IMR-90 (cell line): ENCODE data around the gene PRKCB. TPM values are rescaled to one million over a fixed set of nuclear protein-coding genes. Genes with fewer than 3 reads are reported as not detected.

Source experiments
- ATAC-seq: fragments of 200-7000 bp; cut with Tn5 transposase; 2 replicates; pipeline ENCODE4 v1.9.1; 2020; ENCODE audit warnings: low read depth, mild to moderate bottlenecking, moderate library complexity
- BruUV-seq: library from RNA; stranded (reverse); fragments of 400-500 nt; replicated peaks from 2 replicates; lab custom pipeline; 2021; lab: Mats Ljungman, UMichigan
- CTCF ChIA-PET: fragments of 300-600 bp; formaldehyde crosslinking; extraction: SDS; loops from one replicate; lab custom pipeline; 2021; ENCODE audit warnings: antibody characterized with exemption; lab: Yijun Ruan, JAX
- POLR2A ChIA-PET: fragments of 300-600 bp; sonication (Branson Sonifier 250); formaldehyde crosslinking; loops from one replicate; lab custom pipeline; 2022; ENCODE audit warnings: antibody characterized with exemption; ENCODE audit not compliant: unreplicated experiment; lab: Charles Lee
- DNase-seq: peaks from one replicate; pipeline ENCODE4 v3.0.0; 2013
- H2AFZ ChIP-seq: replicated peaks from 2 replicates; pipeline ENCODE3; 2013; ENCODE audit warnings: low read length, mild to moderate bottlenecking; ENCODE audit not compliant: poor library complexity
- H2AK5ac ChIP-seq: 2 replicates; pipeline ENCODE4 v1.6.1; 2013; ENCODE audit warnings: low read depth, low read length, inconsistent platforms
- H2AK9ac ChIP-seq: replicated peaks from 2 replicates; pipeline ENCODE3; 2013; ENCODE audit warnings: mild to moderate bottlenecking, low read depth, low read length, moderate library complexity; ENCODE audit not compliant: poor library complexity
- H2BK120ac ChIP-seq: 2 replicates; pipeline ENCODE4 v1.6.1; 2013; ENCODE audit warnings: low read depth, low read length, inconsistent platforms
- H2BK15ac ChIP-seq: 3 replicates; pipeline ENCODE4 v1.6.1; 2013; ENCODE audit warnings: low read depth, low read length, inconsistent platforms
- H2BK20ac ChIP-seq: 2 replicates; pipeline ENCODE4 v1.6.1; 2013; ENCODE audit warnings: low read depth, mild to moderate bottlenecking, inconsistent platforms, low read length, moderate library complexity
- H2BK5ac ChIP-seq: 2 replicates; pipeline ENCODE4 v1.6.1; 2013; ENCODE audit warnings: mild to moderate bottlenecking, low read depth, low read length, inconsistent platforms; ENCODE audit not compliant: poor library complexity, severe bottlenecking
- H3K14ac ChIP-seq: replicated peaks from 2 replicates; pipeline ENCODE4 v1.6.1; 2013; ENCODE audit warnings: low read depth, low read length, inconsistent platforms
- H3K18ac ChIP-seq: 2 replicates; pipeline ENCODE4 v1.6.1; 2013; ENCODE audit warnings: low read depth, low read length, control low read depth
- H3K23ac ChIP-seq: 2 replicates; pipeline ENCODE4 v1.6.1; 2013; ENCODE audit warnings: low read depth, low read length, inconsistent platforms
- H3K27ac ChIP-seq: 2 replicates; pipeline ENCODE4 v1.5.1; 2013; ENCODE audit warnings: mild to moderate bottlenecking, control low read depth, low read length; ENCODE audit not compliant: insufficient read depth
- H3K27me3 ChIP-seq: 2 replicates; pipeline ENCODE4 v1.6.1; 2013; ENCODE audit warnings: low read length; ENCODE audit not compliant: control insufficient read depth, insufficient read depth
- H3K36me3 ChIP-seq: 2 replicates; pipeline ENCODE4 v1.6.1; 2013; ENCODE audit warnings: low read length, mixed read lengths; ENCODE audit not compliant: control insufficient read depth, insufficient read depth
- H3K4ac ChIP-seq: 2 replicates; pipeline ENCODE4 v1.6.1; 2013; ENCODE audit warnings: low read depth, low read length, inconsistent platforms
- H3K4me1 ChIP-seq: 2 replicates; pipeline ENCODE4 v1.6.1; 2013; ENCODE audit warnings: low read length, mixed read lengths; ENCODE audit not compliant: control insufficient read depth, insufficient read depth
- H3K4me2 ChIP-seq: 2 replicates; pipeline ENCODE4 v1.6.1; 2013; ENCODE audit warnings: low read depth, mild to moderate bottlenecking, control low read depth, low read length, moderate library complexity
- H3K4me3 ChIP-seq: 2 replicates; pipeline ENCODE4 v1.5.1; 2013; ENCODE audit warnings: low read depth, mild to moderate bottlenecking, control low read depth, low read length, moderate library complexity; ENCODE audit not compliant: insufficient read depth
- H3K56ac ChIP-seq: 2 replicates; pipeline ENCODE4 v1.6.1; 2013; ENCODE audit warnings: low read length, inconsistent platforms; ENCODE audit not compliant: insufficient read depth; ENCODE audit errors: extremely low read depth
- H3K79me1 ChIP-seq, 2 experiments: 2 replicates each; pipeline ENCODE4 v1.6.1; 2013; ENCODE audit warnings: low read length in 2 of 2, inconsistent platforms in 1 of 2, low read depth in 1 of 2
- H3K9ac ChIP-seq: 2 replicates; pipeline ENCODE4 v1.6.1; 2013; ENCODE audit warnings: low read depth, low read length, control low read depth
- H3K9me1 ChIP-seq: 2 replicates; pipeline ENCODE4 v1.6.1; 2013; ENCODE audit warnings: low read length, inconsistent platforms; ENCODE audit not compliant: insufficient read depth
- H3K9me3 ChIP-seq: 2 replicates; pipeline ENCODE4 v1.6.1; 2013; ENCODE audit warnings: low read length; ENCODE audit not compliant: control insufficient read depth, insufficient read depth
- H4K20me1 ChIP-seq: 2 replicates; pipeline ENCODE4 v1.6.1; 2013; ENCODE audit warnings: low read length, inconsistent platforms; ENCODE audit not compliant: insufficient read depth
- H4K5ac ChIP-seq: 2 replicates; pipeline ENCODE4 v1.6.1; 2013; ENCODE audit warnings: mild to moderate bottlenecking, low read depth, low read length, control low read depth
- H4K8ac ChIP-seq, 2 experiments: 2 replicates each; pipeline ENCODE4 v1.6.1; 2013; ENCODE audit warnings: low read depth in 2 of 2, low read length in 2 of 2, control low read depth in 1 of 2, inconsistent platforms in 1 of 2
- H4K91ac ChIP-seq: 2 replicates; pipeline ENCODE4 v1.6.1; 2013; ENCODE audit warnings: low read depth, low read length, inconsistent platforms; ENCODE audit not compliant: insufficient read depth
- BHLHE40 ChIP-seq: fragments of 150-350 bp; IDR thresholded peaks from 2 replicates; pipeline ENCODE4 v1.6.1; 2016; ENCODE audit warnings: mild to moderate bottlenecking, low read depth, low read length
- CTCF ChIP-seq: conservative IDR thresholded peaks from 2 replicates; pipeline ENCODE4 v1.5.1; 2012; ENCODE audit warnings: mild to moderate bottlenecking, low read depth, low read length, improper control_type of control experiment
- ELK1 ChIP-seq: fragments of 150-350 bp; IDR thresholded peaks from 2 replicates; pipeline ENCODE4 v1.6.1; 2016; ENCODE audit warnings: low read depth, mild to moderate bottlenecking, low read length, moderate library complexity, borderline replicate concordance
- FOS ChIP-seq: fragments of 150-350 bp; IDR thresholded peaks from 2 replicates; pipeline ENCODE4 v1.6.1; 2016; ENCODE audit warnings: low read depth, low read length
- MAFK ChIP-seq: IDR thresholded peaks from 2 replicates; pipeline ENCODE4 v1.6.1; 2012; ENCODE audit warnings: low read depth, low read length, improper control_type of control experiment
- MAZ ChIP-seq: IDR thresholded peaks from 2 replicates; pipeline ENCODE4 v1.6.1; 2012; ENCODE audit warnings: low read depth, mild to moderate bottlenecking, low read length, improper control_type of control experiment, moderate library complexity, borderline replicate concordance
- MXI1 ChIP-seq: IDR thresholded peaks from 2 replicates; pipeline ENCODE4 v1.6.1; 2012; ENCODE audit warnings: low read depth, mild to moderate bottlenecking, low read length, moderate library complexity, borderline replicate concordance
- POLR2A ChIP-seq: IDR thresholded peaks from 2 replicates; pipeline ENCODE4 v1.6.1; 2012; ENCODE audit warnings: mild to moderate bottlenecking, low read depth, low read length
- RCOR1 ChIP-seq: IDR thresholded peaks from 2 replicates; pipeline ENCODE4 v1.6.1; 2012; ENCODE audit warnings: mild to moderate bottlenecking, low read length, improper control_type of control experiment; ENCODE audit not compliant: insufficient replicate concordance
- RFX5 ChIP-seq: IDR thresholded peaks from 2 replicates; pipeline ENCODE4 v1.8.0; 2012; ENCODE audit warnings: low read depth, mild to moderate bottlenecking, low read length, moderate library complexity
- USF2 ChIP-seq: fragments of 150-350 bp; IDR thresholded peaks from 2 replicates; pipeline ENCODE4 v1.6.1; 2017; ENCODE audit warnings: mild to moderate bottlenecking, antibody characterized with exemption, low read length, low read depth
- WGBS, 2 experiments: methylation state at CpG; one replicate each; pipeline versions ENCODE4 v1.1.5 to v1.1.7; 2013; ENCODE audit warnings: missing lambda C conversion rate in 2 of 2; ENCODE audit not compliant: insufficient read length in 1 of 2; ENCODE audit errors: extremely low coverage in 2 of 2; 5-methylcytosine and 5-hydroxymethylcytosine counted together
- dilution Hi-C: fragments of 300-500 bp; cut with HindIII; formaldehyde crosslinking; loops from one replicate; pipeline ENCODE4 v1.14.3; 2018; ENCODE audit warnings: low sequenced_read_pairs; ENCODE audit not compliant: unreplicated experiment
- in situ Hi-C: fragments of 300-500 bp; cut with MboI; formaldehyde crosslinking; loops from 3 replicates; pipeline ENCODE4 v1.14.3; 2019; ENCODE audit warnings: low sequenced_read_pairs, inconsistent platforms, mixed read lengths
- intact Hi-C: fragments of 100-400 bp; cut with micrococcal nuclease; formaldehyde crosslinking; loops from 2 replicates; pipeline ENCODE4 v1.10.0; 2022
- polyA plus RNA-seq, 3 experiments: library from polyadenylated mRNA; depleted of rRNA; stranded (reverse); fragments of >200 nt; gene quantifications; 2 replicates each; pipeline ENCODE4 v1.2.3, GENCODE V29; 2012; ENCODE audit warnings: low replicate concordance in 1 of 3
- total RNA-seq: library from RNA; depleted of rRNA; stranded (reverse); fragments of >200 nt; gene quantifications from 2 replicates; pipeline ENCODE4 v1.2.3, GENCODE V29; 2012

The PRKCB gene
- total and polyA plus RNA-seq, 2 of the 4 experiments (the other 2 are of a cell fraction): under 0.01 TPM; not detected in 1

GRCh38 chr16:24023621-24024020 lies 187.8 kb downstream of the PRKCB start:
- H3K27ac ChIP-seq: no peak overlapping the region
- no peak overlapping the region for H2AK9ac ChIP-seq
- no peaks in the 10 kb centered on the region for H3K4me1 ChIP-seq
- CTCF ChIA-PET: no interaction called here
- no peaks in the 10 kb centered on the region for H3K9me3 ChIP-seq
- no peak overlapping the region for H3K18ac ChIP-seq
- H3K9ac ChIP-seq: no peak overlapping the region
- no peaks in the 10 kb centered on the region for H4K20me1 ChIP-seq
- no peak overlapping the region for H4K91ac ChIP-seq
- no peak overlapping the region for H3K4ac ChIP-seq
- H3K9me1 ChIP-seq: no peaks in the 10 kb centered on the region
- in situ Hi-C loops (no loop called here), dilution Hi-C loops (no loop called here), intact Hi-C loops (no loop called here)
- no peaks in the 10 kb centered on the region for H3K27me3 ChIP-seq
- no peak overlapping the region for H3K56ac ChIP-seq
- H2BK20ac ChIP-seq: no peak overlapping the region
- no peak overlapping the region for H2BK120ac ChIP-seq
- no peak overlapping the region for H2AK5ac ChIP-seq
- no peaks in the 10 kb centered on the region for H3K79me1 ChIP-seq
- H3K36me3 ChIP-seq: no peaks in the 10 kb centered on the region
- H2BK5ac ChIP-seq: no peak overlapping the region
- no peak overlapping the region for H3K23ac ChIP-seq
- H2AFZ ChIP-seq: no peak overlapping the region
- no peak overlapping the region for H4K8ac ChIP-seq
- POLR2A ChIA-PET: no interaction called here
- no peak overlapping the region for H3K14ac ChIP-seq
- no peak overlapping the region for H3K4me2 ChIP-seq
- no peak overlapping the region for H3K4me3 ChIP-seq
- H4K5ac ChIP-seq: no peak overlapping the region
- 70% methylated on average over 3 of the region's 6 CpGs; no CpG with 5 or more reads in 1 of the 2 experiments for WGBS, 2 experiments
- no TSS peak for BruUV-seq
- TF ChIP-seq CTCF: no peak
- no peak for TF ChIP-seq MAFK
- TF ChIP-seq MXI1: no peak
- TF ChIP-seq POLR2A: no peak
- no peak for TF ChIP-seq BHLHE40
- no peak for TF ChIP-seq MAZ
- TF ChIP-seq RFX5: no peak
- no peak for TF ChIP-seq ELK1
- TF ChIP-seq RCOR1: no peak
- TF ChIP-seq USF2: no peak
- TF ChIP-seq FOS: no peak
- ATAC-seq: no peak
- H2BK15ac ChIP-seq: no peak overlapping the region
- no peak for DNase-seq
